ENCODE results near the gene NOX3. TPM values are rescaled to one million over a fixed set of nuclear protein-coding genes. Genes with fewer than 3 reads are reported as not detected.

Gene NOX3
- total and polyA plus RNA-seq, 9 of the 15 experiments (the other 6 are each of a cell fraction or from before 2014, with no cell fraction given) = not detected

DNA sequence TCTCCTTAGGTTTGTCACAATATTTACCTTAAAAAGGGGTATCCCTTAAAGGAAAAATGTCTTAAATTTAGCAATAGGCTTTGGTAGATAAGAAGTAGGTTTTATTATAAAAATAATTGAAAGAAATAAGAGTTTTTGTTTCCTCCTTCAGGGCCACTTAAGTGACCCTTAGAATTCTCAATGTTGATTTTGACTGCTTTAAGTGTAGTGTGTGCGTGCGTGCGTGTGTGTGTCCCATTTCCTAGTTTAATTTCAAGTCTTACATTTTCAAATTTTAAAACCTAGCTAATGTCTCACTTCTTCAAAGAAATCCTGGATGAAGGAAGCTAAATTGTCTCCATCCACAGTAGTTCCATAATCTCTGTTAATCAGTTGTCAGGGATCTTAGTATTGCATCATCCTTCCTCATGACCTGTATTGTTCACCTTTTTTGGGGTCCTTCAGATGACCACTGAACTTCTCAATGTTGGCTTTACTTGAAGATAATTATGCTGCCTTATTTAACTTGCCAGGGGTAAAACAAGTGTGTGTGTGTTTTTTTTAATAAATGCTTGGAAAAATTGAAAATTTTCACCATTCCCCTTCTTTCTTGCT is 90.7 kb downstream of the NOX3 start (continued):
- no peak for TF ChIP-seq GABPB2 (CRISPR knock-in tag; conservative IDR thresholded peaks at IDR 0.05)
- TF ChIP-seq CXXC5 (CRISPR knock-in tag; IDR thresholded peaks at IDR 0.05) = no peak
- TF ChIP-seq, protein P1, sequence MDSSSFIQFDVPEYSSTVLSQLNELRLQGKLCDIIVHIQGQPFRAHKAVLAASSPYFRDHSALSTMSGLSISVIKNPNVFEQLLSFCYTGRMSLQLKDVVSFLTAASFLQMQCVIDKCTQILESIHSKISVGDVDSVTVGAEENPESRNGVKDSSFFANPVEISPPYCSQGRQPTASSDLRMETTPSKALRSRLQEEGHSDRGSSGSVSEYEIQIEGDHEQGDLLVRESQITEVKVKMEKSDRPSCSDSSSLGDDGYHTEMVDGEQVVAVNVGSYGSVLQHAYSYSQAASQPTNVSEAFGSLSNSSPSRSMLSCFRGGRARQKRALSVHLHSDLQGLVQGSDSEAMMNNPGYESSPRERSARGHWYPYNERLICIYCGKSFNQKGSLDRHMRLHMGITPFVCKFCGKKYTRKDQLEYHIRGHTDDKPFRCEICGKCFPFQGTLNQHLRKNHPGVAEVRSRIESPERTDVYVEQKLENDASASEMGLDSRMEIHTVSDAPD (CRISPR knock-in tag; IDR thresholded peaks at IDR 0.05) = no peak
- TF ChIP-seq NR1H2 (CRISPR knock-in tag; IDR thresholded peaks at IDR 0.05) = no peak
- no peak for TF ChIP-seq ZNF197 (CRISPR knock-in tag; IDR thresholded peaks at IDR 0.05; ENCODE audit: low read depth)
- TF ChIP-seq, protein P2, sequence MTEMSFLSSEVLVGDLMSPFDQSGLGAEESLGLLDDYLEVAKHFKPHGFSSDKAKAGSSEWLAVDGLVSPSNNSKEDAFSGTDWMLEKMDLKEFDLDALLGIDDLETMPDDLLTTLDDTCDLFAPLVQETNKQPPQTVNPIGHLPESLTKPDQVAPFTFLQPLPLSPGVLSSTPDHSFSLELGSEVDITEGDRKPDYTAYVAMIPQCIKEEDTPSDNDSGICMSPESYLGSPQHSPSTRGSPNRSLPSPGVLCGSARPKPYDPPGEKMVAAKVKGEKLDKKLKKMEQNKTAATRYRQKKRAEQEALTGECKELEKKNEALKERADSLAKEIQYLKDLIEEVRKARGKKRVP (CRISPR knock-in tag; IDR thresholded peaks at IDR 0.05) = peak; percentile 69; the same call in 1 of the 2 replicates
- TF ChIP-seq HNRNPL (IDR thresholded peaks at IDR 0.05; ENCODE audit: low read depth, low read length) = no peak
- TF ChIP-seq ARID2 (IDR thresholded peaks at IDR 0.05) = no peak
- TF ChIP-seq MTF1 (CRISPR knock-in tag; IDR thresholded peaks at IDR 0.05; ENCODE audit: borderline replicate concordance) = no peak
- TF ChIP-seq MAZ (CRISPR knock-in tag; conservative IDR thresholded peaks at IDR 0.05 in 1 of 2, IDR thresholded peaks at IDR 0.05 in 1 of 2) = no peak
- TF ChIP-seq FOXP4 (CRISPR knock-in tag; IDR thresholded peaks at IDR 0.05; ENCODE audit: borderline replicate concordance) = no peak
- TF ChIP-seq, protein P3, sequence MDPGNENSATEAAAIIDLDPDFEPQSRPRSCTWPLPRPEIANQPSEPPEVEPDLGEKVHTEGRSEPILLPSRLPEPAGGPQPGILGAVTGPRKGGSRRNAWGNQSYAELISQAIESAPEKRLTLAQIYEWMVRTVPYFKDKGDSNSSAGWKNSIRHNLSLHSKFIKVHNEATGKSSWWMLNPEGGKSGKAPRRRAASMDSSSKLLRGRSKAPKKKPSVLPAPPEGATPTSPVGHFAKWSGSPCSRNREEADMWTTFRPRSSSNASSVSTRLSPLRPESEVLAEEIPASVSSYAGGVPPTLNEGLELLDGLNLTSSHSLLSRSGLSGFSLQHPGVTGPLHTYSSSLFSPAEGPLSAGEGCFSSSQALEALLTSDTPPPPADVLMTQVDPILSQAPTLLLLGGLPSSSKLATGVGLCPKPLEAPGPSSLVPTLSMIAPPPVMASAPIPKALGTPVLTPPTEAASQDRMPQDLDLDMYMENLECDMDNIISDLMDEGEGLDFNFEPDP (CRISPR knock-in tag; IDR thresholded peaks at IDR 0.05) = no peak
- TF ChIP-seq, protein P4, sequence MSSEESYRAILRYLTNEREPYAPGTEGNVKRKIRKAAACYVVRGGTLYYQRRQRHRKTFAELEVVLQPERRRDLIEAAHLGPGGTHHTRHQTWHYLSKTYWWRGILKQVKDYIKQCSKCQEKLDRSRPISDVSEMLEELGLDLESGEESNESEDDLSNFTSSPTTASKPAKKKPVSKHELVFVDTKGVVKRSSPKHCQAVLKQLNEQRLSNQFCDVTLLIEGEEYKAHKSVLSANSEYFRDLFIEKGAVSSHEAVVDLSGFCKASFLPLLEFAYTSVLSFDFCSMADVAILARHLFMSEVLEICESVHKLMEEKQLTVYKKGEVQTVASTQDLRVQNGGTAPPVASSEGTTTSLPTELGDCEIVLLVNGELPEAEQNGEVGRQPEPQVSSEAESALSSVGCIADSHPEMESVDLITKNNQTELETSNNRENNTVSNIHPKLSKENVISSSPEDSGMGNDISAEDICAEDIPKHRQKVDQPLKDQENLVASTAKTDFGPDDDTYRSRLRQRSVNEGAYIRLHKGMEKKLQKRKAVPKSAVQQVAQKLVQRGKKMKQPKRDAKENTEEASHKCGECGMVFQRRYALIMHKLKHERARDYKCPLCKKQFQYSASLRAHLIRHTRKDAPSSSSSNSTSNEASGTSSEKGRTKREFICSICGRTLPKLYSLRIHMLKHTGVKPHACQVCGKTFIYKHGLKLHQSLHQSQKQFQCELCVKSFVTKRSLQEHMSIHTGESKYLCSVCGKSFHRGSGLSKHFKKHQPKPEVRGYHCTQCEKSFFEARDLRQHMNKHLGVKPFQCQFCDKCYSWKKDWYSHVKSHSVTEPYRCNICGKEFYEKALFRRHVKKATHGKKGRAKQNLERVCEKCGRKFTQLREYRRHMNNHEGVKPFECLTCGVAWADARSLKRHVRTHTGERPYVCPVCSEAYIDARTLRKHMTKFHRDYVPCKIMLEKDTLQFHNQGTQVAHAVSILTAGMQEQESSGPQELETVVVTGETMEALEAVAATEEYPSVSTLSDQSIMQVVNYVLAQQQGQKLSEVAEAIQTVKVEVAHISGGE (CRISPR knock-in tag; IDR thresholded peaks at IDR 0.05) = no peak
- no peak for TF ChIP-seq MCM2 (IDR thresholded peaks at IDR 0.05; ENCODE audit: low read depth)
- TF ChIP-seq ZNF165 (CRISPR knock-in tag; IDR thresholded peaks at IDR 0.05; ENCODE audit: borderline replicate concordance) = no peak
- TF ChIP-seq HDAC3 (IDR thresholded peaks at IDR 0.05; ENCODE audit: borderline replicate concordance, partially characterized antibody) = no peak

Data from K562 (cell line).